Upper lobe of right lung (tissue), 1 donor: ENCODE data around the gene TCF7L1. TPM values are rescaled to one million over a fixed set of nuclear protein-coding genes. Genes with fewer than 3 reads are reported as not detected.

Experiments
- ATAC-seq: fragments of 200-7000 bp; cut with Tn5 transposase; one replicate; pipeline ENCODE4 v1.9.1; 2020; ENCODE audit warnings: mild to moderate bottlenecking, moderate library complexity
- DNase-seq: peaks from one replicate; pipeline ENCODE4 v3.0.0-alpha.2; 2020
- H3K27ac ChIP-seq: fragments of 200-600 bp; one replicate; pipeline ENCODE4 v1.8.0; 2022
- H3K27me3 ChIP-seq: fragments of 200-600 bp; one replicate; pipeline ENCODE4 v1.8.0; 2022; ENCODE audit warnings: mild to moderate bottlenecking
- H3K36me3 ChIP-seq: fragments of 200-600 bp; one replicate; pipeline ENCODE4 v1.8.0; 2022
- H3K4me1 ChIP-seq: fragments of 200-600 bp; one replicate; pipeline ENCODE4 v1.8.0; 2022
- H3K4me3 ChIP-seq: fragments of 200-600 bp; one replicate; pipeline ENCODE4 v1.8.0; 2022; ENCODE audit warnings: mild to moderate bottlenecking
- H3K9me3 ChIP-seq: fragments of 200-600 bp; one replicate; pipeline ENCODE4 v1.8.0; 2022
- CTCF ChIP-seq: fragments of 200-600 bp; IDR thresholded peaks from one replicate; pipeline ENCODE4 v1.8.0; 2022; ENCODE audit warnings: antibody characterized with exemption
- intact Hi-C: fragments of 100-400 bp; cut with DNase I; formaldehyde crosslinking; loops from one replicate; pipeline ENCODE4 v1.11.0; 2022
- total RNA-seq: library from RNA; stranded (reverse); fragmentation: NEBNext Ultra II Directional; extraction: Animal tissue kit (Norgen Biotek cat#: 25700); gene quantifications from one replicate; pipeline ENCODE4 v1.2.1, GENCODE V29; 2021
- donor health status: DM: no; HTN: yes; CAD: no; lungs with severe emphysema.

The TCF7L1 gene
- total RNA-seq, 1 donor from 2014 or later = 21.1 TPM

GRCh38 chr2:85177031-85177824 lies 44.0 kb downstream of the TCF7L1 start:
- ATAC-seq (no peak), DNase-seq (no peak)
- Histone ChIP-seq H3K4me3 (no peak overlapping the region), H3K27ac (no peak overlapping the region), H3K4me1 (peaks cover 53% of the 10 kb centered on the region), H3K27me3 (no peaks in the 10 kb centered on the region), H3K36me3 (no peaks in the 10 kb centered on the region), H3K9me3 (no peaks in the 10 kb centered on the region)
- TF ChIP-seq CTCF = no peak
- intact Hi-C loops = no loop called here

- ATAC-seq = no peak
Observed at GRCh38 chr2:85178154-85178553, 45.0 kb downstream of the TCF7L1 start.

GRCh38 chr2:85178980-85179411 lies 45.8 kb downstream of the TCF7L1 start:
- H3K4me3 ChIP-seq = no peak overlapping the region
- H3K27ac ChIP-seq = no peak overlapping the region
- no peaks in the 10 kb centered on the region for H3K27me3 ChIP-seq
- TF ChIP-seq CTCF = no peak
- DNase-seq (no peak), ATAC-seq (no peak)
- intact Hi-C loops = no loop called here
- no peaks in the 10 kb centered on the region for H3K9me3 ChIP-seq
- H3K4me1 ChIP-seq = peaks cover 46% of the 10 kb centered on the region
- no peaks in the 10 kb centered on the region for H3K36me3 ChIP-seq

More at GRCh38 chr2:85178154-85178553, 45.0 kb downstream of the TCF7L1 start:
- Histone ChIP-seq H3K36me3 (no peaks in the 10 kb centered on the region), H3K4me1 (peaks cover 53% of the 10 kb centered on the region), H3K27ac (no peak overlapping the region), H3K4me3 (no peak overlapping the region), H3K9me3 (no peaks in the 10 kb centered on the region), H3K27me3 (no peaks in the 10 kb centered on the region)
- DNase-seq = no peak
- intact Hi-C loops = no loop called here
- no peak for TF ChIP-seq CTCF

- TF ChIP-seq CTCF = no peak
- ATAC-seq (no peak), DNase-seq (no peak)
- intact Hi-C loops = no loop called here
- Histone ChIP-seq H3K4me1 (peaks cover 42% of the 10 kb centered on the region), H3K36me3 (no peaks in the 10 kb centered on the region), H3K27me3 (no peaks in the 10 kb centered on the region), H3K4me3 (no peak overlapping the region), H3K9me3 (no peaks in the 10 kb centered on the region), H3K27ac (no peak overlapping the region)
Observed at GRCh38 chr2:85179541-85179940, 46.3 kb downstream of the TCF7L1 start.

- no peak for TF ChIP-seq CTCF
- no peak for DNase-seq
- Histone ChIP-seq H3K27me3 (no peaks in the 10 kb centered on the region), H3K4me1 (peaks cover 34% of the 10 kb centered on the region), H3K27ac (no peak overlapping the region), H3K9me3 (no peaks in the 10 kb centered on the region), H3K36me3 (no peaks in the 10 kb centered on the region), H3K4me3 (no peak overlapping the region)
- intact Hi-C loops = no loop called here
- no peak for ATAC-seq
Observed at GRCh38 chr2:85180322-85181133, 47.3 kb downstream of the TCF7L1 start.
